Transverse colon (tissue), 4 donors: Measurements from ENCODE around the gene CADM2.

Experiments used
- CTCF ChIP-seq, 5 experiments: fragments of 200-600 bp in 3 of 5; fragments of 450-650 bp in 2 of 5; sonication (generic) in 3 of 5; IDR thresholded peaks; 1 replicate in 2 of 5; 2 replicates in 3 of 5; pipeline ENCODE4 v1.5.1; 2016 to 2017; ENCODE audit warnings: antibody characterized with exemption in 5 of 5, inconsistent platforms in 3 of 5, mild to moderate bottlenecking in 2 of 5, moderate library complexity in 1 of 5
- POLR2AphosphoS5 ChIP-seq, 3 donors: sonication (generic); formaldehyde crosslinking; IDR thresholded peaks; one replicate each; pipeline ENCODE4 v1.6.1; 2016; ENCODE audit warnings: antibody characterized with exemption in 3 of 3

- TF ChIP-seq CTCF (IDR thresholded peaks at IDR 0.05) (no peak), POLR2AphosphoS5 (IDR thresholded peaks at IDR 0.05) (no peak)
These were observed 944.6 kb downstream of the CADM2 start for GRCh38 chr3:85903434-85903833.
